ENCODE results near the gene CRIM1.

The CRIM1 gene

DNA sequence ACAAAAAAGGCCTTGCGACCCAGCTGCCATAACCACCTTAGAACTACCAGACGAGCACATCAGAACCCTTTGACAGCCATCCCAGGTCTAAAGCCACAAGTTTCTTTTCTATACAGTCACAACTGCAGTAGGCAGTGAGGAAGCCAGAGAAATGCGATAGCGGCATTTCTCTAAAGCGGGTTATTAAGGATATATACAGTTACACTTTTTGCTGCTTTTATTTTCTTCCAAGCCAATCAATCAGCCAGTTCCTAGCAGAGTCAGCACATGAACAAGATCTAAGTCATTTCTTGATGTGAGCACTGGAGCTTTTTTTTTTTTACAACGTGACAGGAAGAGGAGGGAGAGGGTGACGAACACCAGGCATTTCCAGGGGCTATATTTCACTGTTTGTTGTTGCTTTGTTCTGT is 193.6 kb downstream of the CRIM1 start:
- DNase-seq (ENCODE audit: low read depth in 1 of 2, low spot score in 1 of 2), result no peak

DNA sequence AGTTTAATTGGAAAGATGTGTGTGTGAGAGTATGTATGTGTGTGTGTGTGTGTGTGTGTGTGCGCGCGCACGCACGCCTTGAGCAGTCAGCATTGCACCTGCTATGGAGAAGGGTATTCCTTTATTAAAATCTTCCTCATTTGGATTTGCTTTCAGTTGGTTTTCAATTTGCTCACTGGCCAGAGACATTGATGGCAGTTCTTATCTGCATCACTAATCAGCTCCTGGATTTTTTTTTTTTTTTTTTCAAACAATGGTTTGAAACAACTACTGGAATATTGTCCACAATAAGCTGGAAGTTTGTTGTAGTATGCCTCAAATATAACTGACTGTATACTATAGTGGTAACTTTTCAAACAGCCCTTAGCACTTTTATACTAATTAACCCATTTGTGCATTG is 194.4 kb downstream of the CRIM1 start:
- no peak for DNase-seq (ENCODE audit: low read depth in 1 of 2, low spot score in 1 of 2)

DNA sequence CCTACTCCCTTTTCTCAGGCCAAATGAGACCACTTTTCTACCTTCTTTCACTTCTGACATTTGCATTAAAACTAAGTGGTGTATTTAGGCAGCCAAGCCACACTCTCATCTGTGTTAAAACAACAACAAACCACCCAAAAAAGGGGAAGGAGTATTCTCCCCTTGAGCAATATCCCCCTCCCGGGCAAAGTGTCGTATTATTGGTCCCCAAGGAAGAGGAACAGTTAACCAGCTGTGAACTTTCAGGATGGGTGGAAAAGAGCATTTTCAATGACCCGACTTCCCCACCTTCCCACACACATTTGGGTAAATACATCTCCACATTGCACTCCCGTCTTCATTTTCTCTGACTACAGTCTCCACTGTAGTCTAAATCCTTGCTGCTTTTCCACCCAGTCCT is 198.1 kb downstream of the CRIM1 start:
- no peak for DNase-seq (ENCODE audit: low read depth in 1 of 2, low spot score in 1 of 2)

DNA sequence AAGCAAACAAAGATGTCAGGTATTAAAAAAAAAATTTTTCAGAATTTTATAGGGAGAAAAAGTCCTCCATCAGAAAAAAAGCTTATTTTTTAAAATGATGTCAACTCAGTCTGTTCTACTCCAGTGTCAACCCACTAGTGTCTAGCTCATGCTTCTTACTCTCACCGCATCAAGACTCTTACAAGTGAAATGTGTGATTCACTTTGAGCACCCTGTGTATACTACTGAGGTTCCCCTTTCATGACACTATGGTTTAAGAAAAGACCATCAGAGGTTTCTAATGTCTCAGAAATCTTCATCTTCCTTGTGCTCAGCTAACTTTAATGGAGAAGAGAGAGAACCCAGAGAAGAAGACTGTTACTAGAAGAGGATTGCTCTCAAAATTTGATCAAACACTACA is 199.0 kb downstream of the CRIM1 start:
- DNase-seq (ENCODE audit: low read depth in 1 of 2, low spot score in 1 of 2), result no peak

DNA sequence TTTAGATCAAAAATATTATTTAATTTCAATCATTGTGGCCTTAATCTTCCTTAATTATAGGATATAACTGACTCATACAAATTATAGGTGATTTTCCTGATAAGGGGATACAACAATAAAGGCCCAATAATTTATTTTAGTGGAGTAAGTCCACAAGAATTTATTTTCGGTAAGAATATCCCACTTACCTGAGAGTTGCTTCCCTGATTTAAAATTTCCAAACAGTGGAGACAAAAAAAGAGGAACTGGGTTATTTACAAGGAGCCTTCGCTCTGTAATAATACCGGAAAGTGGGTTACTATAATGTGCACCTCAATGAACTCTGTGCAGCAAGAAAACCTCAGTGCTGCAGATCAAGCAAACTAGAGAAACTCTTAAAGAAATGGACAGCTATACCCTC is 200.2 kb downstream of the CRIM1 start:
- no peak for DNase-seq (ENCODE audit: low read depth in 1 of 2, low spot score in 1 of 2)

DNA sequence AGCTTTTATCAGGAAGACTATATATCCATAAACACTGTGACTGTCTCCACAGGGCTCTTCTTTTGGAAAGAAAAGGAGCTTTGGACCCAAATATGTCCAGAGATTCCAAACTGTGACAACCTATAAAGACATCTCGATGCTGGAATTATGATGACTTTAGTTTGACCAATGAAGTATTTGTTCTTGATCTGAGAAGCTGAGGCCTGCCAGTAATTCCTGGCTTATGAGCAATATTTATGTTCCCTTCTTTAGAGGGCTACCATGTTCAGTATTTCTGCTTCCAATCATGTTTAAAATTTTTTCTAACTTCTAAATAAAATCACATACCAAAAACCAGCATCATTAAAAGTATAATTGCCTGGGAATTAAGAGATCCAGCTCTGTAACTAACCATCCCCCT is 201.3 kb downstream of the CRIM1 start:
- DNase-seq (ENCODE audit: low read depth in 1 of 2, low spot score in 1 of 2), result no peak

DNA sequence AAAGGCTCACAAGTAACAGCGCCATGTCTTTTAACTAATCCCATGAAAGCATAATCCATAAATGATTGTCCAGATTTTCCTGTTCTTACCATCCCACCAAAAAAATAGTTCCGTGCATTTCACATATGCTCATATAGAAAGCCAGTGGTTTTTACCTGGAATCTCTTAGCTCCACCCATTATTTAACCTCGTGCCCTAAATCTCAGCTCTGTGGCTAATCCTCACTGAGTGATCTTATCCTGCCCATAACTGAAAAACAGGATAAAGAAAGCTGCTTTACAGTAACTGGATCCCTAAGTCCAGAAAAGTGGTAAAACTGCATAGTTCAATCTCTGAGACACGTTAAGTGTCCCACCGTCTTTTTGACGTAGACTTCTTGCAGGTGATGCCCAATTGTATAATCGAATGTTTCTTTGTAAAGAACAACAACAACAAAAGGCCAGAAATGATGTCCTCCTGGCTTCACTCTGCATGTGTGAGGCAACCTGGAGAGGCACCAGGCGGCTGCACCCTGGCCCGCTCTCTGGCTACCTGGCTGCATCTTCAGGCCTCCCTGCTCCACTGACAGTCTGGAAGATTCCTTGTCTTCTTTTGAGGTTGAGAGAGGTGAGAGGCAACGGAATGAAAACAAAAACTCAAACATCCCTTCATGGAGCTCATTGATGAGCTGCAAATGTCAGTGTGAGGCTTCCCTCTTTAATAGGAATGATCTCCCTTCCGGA is 203.8 kb downstream of the CRIM1 start:
- no peak for DNase-seq (ENCODE audit: low read depth in 1 of 2, low spot score in 1 of 2)

DNA sequence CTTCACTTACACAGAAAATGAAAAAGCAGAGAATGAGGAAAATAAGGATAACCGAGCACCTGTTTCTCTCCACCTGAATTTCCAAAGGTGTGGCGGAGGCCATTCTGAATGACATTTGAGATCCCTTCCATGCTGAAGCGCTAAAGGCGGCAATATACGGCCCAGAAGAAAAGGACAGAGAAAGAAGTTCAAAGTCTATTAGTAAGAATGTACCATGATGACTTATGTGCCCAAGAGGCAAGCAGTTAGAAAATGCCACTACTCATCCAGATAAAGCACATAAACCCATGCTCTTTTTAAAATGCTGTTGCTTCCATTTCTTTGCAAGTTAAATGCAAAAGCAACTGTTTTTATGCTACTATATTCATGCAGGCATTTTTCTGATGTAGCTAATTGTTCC is 205.1 kb downstream of the CRIM1 start:
- DNase-seq (ENCODE audit: low read depth in 1 of 2, low spot score in 1 of 2), result no peak

DNA sequence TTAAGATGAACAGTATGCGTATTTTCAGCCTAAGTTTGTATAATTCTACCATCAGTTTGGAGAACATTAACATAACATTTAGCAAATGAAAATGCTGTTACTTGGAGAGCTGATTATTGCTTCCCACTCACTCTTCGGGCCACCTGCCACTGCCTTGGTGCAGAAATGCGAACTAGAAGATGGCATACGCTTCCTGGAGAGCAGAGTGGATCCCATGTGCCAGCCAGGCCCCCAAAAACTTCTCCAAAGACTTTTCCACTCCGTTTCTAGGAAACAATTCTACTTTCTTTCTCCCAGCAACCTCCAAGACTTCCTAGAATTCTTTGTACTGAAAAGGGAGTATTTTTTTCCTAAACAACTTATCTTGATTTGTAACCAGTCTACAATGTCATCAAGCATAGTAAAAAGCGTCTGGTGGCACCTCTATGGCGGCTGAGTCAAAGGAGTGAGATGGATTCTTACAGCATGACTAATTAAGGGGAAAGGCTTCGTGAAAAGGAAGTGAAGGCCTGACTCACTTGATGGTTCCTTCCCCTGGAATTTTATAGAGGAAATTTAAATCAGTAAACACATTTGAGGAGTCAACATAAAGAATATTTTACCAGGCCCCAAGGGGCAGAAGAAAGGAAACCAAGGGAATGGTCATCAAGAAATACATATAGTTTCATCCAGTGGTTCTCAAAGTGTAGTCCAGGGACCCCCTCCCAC is 205.8 kb downstream of the CRIM1 start:
- DNase-seq (ENCODE audit: low read depth in 1 of 2, low spot score in 1 of 2), result no peak

DNA sequence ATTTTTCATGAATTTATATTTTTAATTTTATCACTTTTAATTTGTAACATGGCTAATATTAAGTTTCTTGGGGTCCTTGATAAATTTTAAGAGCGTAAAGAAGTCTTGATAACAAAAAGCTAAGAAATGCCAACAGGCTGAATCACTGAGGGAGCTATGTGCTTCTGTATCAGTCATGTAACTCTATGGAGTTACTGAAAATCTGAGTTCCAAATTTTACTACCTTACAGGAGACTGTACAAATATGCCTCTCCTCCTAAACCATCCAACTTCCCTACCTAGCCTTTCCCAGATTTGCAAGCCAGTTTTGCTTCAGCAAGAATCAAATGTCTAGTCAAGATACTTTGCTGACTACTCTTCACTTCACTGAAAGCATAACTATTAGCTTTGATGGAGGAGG is 206.7 kb downstream of the CRIM1 start:
- no peak for DNase-seq (ENCODE audit: low read depth in 1 of 2, low spot score in 1 of 2)

DNA sequence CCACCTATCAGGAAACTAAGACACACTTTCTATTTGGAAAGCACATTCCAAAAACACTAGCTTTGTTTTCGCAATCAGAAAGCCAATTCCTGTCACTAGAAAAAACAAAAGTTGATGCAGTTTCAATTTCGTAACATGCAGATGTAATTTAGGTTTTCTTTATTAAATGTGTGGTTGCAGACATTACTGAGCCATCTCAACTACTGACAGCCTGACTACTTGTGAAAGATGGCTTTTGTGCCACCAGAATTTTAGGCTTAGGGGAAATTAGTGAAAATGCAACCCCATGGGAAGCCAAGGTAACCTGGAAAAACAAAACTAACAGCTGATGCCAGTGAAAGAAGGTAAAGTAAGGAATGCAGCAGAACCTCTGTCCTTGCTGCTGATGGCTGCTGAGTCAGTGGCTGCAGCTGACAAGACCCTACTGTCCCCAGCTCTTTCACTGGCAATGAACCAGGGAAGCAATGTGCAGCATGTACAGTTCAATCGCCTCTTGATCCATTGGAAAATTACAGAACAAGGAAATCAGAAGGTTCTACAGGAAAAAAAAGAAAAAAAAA is 207.5 kb downstream of the CRIM1 start:
- DNase-seq (ENCODE audit: low read depth in 1 of 2, low spot score in 1 of 2), result no peak

DNA sequence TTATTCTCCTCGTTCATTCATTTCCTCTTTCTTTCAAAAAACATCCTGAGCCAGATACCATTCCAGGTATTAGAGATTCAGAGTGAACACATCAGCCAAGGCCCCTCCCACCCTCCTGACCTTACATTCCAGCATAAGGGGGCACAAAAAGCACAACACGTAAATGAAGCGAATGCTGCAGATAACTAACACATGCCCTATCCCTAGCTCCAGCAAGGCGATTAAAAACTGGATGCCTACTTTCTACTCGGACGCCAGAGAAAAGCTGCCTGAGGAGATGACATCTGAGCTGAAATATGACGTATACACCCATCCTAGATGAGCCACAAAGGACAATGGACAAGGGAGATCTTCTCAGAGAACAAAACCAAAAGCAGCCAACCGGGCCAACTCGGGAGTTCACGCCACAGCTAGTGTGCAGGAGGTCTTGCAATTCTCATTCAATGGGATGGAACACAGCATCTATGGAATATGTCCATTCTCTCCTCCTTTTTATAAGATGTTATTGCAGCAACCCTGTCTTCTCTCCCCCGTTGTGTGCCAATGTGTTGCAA is 208.9 kb downstream of the CRIM1 start:
- no peak for DNase-seq (ENCODE audit: low read depth in 1 of 2, low spot score in 1 of 2)

DNA sequence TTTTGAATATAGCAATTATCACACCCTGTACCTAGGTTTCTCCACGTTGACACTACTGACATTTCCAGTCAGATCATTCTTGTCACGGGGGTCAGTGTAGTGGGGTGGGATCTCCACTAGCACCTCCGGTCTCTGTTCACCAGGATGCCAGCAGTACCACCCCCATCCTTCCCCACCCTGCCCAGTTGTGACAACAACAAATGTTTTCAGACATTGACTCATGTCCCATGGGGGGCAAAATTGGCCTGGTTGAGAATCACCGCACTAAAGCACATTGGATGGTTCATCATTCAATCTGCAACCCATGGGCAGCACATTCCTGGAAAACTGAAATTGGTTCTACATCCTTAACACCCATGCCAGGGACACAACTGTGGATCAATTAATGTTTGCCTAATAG is 210.1 kb downstream of the CRIM1 start:
- no peak for DNase-seq (ENCODE audit: low read depth in 1 of 2, low spot score in 1 of 2)

DNA sequence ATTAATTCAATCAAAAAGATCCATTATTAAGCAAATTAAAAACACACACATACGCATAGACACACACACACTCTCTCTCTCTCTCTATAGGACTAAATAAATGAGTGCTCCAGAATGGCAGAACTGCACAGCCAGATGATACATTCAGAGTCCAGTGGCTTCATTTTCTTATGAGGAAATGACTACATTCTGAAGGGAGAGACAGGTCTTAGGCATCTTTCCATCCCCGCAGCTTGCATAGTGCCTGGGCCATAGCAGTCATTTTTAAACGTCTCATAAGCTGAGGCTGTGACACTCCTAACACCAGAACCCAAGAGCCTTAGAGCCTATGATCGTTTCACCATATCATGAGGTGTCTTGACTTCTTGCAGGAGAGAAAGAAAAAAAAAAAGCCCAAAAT is 211.3 kb downstream of the CRIM1 start:
- no peak for DNase-seq (ENCODE audit: low read depth in 1 of 2, low spot score in 1 of 2)

DNA sequence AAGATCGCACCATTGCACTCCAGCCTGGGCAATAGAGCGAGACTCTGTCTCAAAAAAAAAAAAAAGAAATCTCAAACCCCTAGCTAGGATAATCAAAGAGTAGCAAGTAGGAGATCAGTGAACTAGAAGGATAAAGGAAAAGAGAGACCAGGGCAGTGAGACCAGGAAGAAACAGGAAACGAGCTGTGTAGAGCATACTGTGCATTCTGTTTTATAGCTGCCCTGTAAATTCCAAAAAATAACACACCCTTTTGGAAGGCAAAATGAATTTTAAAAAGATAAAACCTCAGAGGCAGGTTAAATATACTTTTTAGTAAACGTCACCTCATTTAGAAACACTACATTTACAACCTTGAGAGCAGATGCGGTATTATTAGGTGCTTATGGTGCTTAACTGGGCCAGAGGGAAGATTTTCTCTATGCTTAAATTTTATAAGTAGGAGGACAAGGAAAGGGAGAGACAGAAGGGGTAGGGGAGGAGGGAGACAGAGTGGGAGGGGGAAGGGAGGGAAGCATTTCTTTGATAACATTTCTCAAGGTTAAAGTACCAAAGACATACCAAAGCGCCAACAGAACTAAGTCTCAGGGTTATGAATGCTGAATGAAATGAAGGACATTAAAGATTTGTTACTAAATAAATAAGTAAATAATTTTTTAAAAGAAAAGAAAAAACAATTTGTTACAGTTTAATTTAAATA is 212.3 kb downstream of the CRIM1 start:
- DNase-seq (ENCODE audit: low read depth in 1 of 2, low spot score in 1 of 2), result no peak

DNA sequence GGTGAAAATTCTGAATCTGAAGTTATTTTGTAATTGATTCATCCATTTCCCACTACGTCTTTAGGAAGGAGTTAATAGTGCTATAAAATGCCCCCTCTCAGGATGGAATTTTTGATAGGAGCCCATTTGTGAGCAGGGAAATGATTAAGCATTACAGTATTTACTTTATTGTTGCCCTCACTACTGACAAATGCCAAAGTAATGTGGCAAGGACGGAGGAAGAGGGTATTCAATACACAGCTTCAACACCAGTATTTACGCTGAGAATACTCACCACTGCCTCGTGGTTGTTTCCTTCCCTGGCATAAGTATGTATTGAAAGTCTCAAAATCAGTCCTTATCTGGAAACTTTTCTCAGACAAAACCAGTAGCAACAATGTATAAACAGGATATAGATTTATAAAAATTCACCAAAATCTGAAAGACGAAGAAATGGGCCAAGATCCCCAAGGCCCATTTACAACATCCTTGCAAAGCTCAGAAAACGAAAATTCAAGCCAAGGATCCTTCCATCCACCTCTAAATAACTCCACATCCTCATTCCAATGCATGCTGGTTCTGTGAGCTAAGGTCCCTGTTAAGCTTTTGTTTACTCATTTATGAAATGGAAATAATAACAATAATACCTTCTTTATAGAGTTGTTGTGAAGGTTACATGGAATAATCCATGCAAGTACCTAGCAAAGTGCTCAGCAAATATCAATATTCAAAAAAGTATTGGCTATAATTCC is 213.1 kb downstream of the CRIM1 start:
- DNase-seq (ENCODE audit: low read depth in 1 of 2, low spot score in 1 of 2), result no peak

DNA sequence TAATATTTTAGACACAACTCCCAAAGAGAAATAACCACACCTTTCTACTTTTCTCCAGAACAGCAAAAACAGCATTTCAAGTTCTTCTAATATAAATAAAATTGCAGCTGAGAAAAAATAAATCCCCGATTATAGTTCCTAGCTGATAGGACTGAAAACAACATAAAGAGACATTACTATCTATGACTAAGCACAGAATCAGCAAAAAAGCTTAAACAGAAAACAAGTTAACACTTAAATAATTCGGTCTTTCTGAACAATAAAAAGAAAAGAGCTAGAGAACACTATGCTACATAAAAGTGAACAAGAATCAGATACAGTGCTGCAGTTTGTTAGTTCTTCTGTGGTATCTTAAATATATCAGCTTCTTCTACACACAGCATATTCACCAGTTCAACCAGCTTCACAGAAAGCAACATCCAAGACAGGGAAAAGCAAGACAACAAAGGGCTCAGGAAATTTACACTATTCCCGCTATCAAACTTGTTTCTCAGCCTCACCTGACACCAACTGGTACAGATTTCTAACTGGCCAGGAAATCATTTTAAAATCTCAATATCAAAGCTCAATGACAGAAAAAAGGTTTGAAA is 213.8 kb downstream of the CRIM1 start:
- no peak for DNase-seq (ENCODE audit: low read depth in 1 of 2, low spot score in 1 of 2)

DNA sequence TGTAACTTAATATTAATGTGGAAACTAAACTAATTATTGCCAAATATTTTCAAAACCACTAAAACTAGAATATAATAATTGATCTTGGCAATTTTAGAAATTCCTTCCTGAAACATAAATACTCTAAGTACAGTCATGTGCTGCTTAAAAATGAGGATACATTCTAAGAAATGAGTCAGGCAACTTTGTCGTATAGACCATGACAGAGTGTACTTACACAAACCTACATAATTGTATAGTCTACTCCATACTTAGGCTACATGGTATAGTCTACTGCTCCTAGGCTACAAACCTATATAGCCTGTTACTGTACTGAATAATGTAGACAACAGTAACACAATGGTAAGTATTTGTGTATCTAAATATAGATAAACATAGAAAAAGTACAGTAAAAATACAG is 214.8 kb downstream of the CRIM1 start:
- DNase-seq (ENCODE audit: low read depth in 1 of 2, low spot score in 1 of 2), result no peak

DNA sequence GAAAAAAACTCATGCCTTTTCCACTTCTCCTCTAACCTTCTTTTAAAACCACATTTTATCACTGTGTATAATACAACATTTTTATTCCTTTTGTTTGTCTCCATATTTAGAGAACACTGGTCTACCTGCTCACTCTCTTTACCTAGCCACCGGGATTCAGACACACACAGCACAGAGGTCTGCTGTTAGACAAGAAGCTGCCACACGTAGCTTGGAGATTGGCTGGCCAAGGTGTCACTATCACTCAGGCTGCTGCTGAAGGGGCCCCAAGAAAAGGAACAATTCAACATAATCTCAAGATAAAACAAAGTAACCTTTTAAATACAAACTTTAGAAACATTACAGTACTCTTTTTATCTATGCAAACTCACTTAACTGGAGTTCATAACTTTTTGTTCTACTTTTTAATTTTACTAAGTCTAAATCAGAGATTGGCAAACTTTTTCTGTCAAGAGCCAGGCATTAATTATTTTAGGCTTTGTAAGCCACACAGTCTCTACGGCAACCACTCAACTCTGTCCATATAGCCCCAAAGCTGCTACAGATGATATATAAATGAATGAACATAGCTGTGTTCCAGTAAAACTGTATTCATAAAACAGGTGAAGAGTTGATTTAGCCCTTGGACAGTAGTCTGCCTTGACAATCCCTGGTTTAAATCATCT is 216.6 kb downstream of the CRIM1 start:
- no peak for DNase-seq (ENCODE audit: low read depth in 1 of 2, low spot score in 1 of 2)

DNA sequence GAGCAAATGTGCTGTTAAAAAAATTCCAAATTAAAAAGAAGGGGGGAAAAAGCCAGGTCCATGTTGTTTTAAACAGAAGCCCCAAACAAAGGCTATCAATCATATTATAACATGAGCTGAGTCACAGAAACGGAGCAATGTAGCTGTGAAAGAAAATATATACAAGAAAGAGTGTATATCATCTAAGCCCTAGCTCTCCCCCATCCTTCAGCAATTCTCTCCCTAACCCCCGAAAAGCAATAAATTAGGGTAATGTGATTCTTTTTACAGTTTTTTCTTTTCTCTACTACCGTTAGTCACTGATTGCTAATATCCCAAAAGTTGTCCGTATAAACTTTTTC is 217.1 kb downstream of the CRIM1 start:
- no peak for DNase-seq (ENCODE audit: low read depth in 1 of 2, low spot score in 1 of 2)
